KG1 (cell line): ENCODE measurements around the gene NCAM1.
"Not testable (repeated sequence)": the region's sequence is repeated elsewhere in the genome, so short reads cannot be mapped to it uniquely, and the experiment has no call there.

Experiments used
- DNase-seq: peaks from one replicate; lab custom pipeline; 2025; lab: John Stamatoyannopoulos, UW

Gene NCAM1

DNA sequence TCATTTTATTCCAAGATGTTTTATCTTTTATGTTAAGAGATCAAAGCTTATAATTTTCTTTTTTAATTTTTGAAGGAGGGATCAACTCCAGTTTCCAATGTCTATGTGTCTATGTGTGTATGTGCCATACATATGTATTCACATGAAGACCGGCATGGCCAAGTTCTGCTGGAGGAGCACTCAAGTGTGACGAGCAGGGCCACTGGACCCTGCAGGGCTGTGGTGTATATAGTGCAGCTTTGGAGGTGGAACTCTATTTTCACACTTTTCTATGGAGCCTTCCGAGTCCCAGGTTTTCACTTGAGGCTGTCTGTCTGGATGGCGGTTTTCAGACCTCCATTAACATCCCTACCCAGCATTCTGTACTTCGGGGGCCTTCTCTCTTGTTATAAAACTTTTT is 316.7 kb downstream of the NCAM1 start:
- no peak for DNase-seq

DNA sequence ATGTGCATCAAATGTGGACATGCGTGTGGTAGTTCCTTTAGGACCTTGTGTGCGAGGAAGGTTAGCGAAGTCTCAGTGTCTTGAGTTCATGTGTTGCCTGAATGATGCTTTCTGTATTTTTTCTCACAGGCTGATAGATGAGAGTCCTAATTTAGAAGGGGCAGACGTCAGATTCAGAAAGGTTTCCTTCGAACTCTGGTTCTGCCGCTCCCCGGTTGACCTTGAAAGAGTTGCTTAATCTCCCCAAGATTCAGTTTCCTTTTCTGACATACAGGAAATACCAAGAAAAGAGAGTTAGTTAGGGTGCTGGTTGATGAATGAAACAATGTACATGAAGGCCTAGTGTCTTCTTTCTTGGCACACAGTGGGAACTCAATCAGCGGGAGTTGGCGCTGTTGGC is 317.3 kb downstream of the NCAM1 start:
- DNase-seq = no peak

- no peak for DNase-seq
Measured at GRCh38 chr11:113278925-113279324, 317.7 kb downstream of the NCAM1 start.

- DNase-seq = no peak
Measured at GRCh38 chr11:113279591-113279990, 318.4 kb downstream of the NCAM1 start.

DNA sequence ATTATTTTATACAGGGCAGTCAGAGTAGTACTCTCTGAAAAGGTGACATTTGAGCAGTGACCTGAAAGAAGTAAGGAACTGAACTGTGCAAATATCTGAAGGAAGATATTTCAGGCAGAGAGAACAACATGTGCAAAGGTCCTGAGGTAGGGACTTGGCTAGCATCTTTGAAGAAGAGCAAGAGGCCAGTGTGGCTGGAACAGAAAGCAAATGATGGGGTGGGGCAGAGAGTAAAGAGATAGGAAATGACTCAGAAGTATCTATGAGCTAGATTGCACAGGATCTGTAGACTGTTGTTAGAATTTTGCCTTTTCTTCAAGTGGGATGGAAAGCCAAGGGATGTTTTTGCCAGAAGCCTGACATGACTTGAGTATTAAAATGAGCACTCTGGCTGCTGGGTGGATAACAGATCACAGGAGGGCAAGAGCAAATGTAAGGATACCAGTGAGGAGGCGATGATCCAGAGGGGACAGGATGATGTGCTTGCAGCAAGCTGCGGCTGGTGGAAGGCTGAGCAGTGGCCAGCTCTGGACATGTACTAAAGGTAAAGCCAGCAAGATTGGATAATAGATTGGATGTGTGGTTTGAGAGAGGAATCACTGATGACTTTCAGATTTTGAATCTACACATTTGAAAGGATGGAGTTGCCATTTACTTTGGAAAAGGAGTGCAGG is 320.0 kb downstream of the NCAM1 start:
- DNase-seq = no peak

GRCh38 chr11:113282898-113283437 is 321.7 kb downstream of the NCAM1 start:
- no peak for DNase-seq

DNA sequence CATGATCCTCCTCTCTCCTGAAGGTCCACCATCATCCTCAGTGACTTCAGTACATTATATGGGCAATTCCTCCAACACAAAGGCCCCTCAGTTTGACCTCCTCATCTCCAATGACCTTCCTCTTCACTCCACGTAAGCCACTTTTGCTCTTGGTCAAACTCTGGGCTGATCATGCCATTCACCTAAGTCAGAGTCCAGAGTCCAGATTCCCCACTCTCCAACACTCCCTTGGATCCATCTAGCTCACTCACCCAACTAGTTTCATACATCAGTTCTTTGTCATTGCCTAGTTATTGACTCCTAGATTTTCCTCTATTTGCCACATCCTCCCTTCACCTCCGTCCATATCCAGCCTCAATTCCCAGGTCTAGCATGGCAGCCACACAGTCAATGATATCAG is 322.7 kb downstream of the NCAM1 start:
- no peak for DNase-seq

DNA sequence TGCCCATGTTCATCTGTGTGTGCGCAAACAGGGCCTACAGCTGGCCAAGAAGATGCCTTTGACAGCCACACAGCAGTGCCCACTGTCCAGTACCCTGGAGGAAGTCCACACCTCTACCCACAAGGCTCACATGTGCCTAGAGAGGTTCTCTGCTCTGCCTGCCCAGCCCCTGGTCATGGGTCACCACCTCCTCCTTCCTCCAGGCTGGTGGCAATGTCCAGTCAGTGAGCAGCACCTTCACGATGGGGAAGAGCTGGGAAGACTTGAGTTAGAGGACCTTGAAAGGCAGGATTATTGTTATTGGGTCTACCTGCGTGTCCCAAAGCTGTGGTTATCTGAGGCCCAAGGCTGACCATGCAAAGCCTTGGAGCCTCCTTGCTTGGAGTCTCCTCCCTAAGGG is 324.8 kb downstream of the NCAM1 start:
- DNase-seq = no peak

DNA sequence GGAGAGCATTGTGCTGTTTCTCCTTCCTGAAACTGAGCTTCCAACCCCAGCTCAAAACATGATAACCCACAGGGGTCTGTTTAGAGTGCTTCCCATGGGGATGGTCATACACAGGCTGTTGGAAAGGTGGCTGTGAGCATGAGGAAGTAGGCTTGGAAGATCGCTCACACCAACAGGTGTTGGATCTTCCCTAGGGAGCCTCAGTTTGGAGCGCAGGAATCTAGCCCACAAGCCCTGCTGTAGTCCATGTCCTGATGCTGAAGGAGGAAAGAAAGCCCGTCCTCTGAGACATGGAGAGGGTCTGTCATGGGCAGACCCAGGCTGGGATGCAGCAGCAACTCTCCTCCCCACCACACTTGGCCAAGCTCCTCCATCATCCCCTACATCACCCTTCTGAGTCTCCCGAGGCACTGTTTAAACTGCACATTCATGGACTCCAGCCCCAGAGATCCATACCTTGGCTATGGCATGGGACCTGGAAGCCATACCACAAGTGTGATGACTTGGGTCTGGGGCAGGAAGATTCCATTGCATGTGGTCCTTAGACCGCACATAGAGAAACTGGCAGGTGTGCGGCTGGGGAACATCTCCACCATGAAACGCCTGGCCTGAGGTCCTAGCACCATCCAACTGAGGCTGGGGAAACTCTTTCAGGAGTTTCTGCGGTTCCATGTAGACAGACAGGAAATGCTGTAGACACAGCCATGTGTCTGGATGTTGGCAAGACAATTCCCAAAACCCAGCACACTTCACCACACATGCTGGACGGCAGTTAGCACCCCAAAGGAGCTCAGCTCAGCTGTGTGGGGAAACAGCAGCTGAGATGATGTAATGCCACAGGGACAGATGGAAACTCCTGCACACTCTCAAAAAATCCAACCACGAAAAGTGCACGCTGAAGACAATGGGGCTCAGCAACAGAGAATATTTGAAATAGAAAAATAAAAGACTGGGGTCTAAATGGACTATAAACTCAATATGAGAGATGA is 325.6 kb downstream of the NCAM1 start:
- no peak for DNase-seq

- no peak for DNase-seq
Measured at GRCh38 chr11:113287801-113288200, 326.6 kb downstream of the NCAM1 start.

GRCh38 chr11:113288286-113288863 is 327.2 kb downstream of the NCAM1 start:
- DNase-seq = no peak

DNA sequence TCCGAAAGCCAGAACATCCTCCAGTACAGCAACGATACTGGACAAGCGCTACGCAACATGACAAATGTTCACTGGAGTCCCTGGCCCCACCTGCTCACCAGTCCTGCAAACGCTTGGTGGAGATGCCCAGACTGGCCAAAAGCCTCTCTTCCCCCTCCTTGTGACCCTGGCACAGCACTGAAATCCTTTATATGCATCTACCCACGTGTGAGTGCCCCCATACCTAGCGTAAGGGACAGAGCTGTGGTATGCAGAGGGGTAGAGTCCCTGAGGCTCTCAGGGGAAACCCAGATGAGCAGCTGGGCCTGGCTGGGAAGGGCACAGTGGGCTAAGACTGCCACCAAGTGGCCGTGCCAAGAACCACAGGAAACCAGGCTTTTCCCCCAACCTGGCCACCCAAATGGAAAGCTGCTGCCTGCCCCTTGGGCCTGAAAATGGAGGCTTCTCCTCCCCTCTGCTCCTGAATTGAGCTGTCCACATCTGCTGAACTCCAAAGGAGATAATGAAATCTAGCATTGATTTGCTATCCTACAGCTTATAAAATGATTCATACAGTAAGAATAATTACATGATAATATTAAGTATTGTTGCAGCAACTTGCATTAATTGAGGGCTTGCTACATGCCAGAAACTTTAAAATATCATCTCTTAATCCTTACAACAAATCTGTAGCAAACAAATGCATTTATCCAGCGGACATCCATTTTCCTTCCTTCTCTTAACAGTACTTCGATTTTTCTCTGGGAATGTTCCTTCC is 328.4 kb downstream of the NCAM1 start:
- DNase-seq = peak; percentile 8

DNA sequence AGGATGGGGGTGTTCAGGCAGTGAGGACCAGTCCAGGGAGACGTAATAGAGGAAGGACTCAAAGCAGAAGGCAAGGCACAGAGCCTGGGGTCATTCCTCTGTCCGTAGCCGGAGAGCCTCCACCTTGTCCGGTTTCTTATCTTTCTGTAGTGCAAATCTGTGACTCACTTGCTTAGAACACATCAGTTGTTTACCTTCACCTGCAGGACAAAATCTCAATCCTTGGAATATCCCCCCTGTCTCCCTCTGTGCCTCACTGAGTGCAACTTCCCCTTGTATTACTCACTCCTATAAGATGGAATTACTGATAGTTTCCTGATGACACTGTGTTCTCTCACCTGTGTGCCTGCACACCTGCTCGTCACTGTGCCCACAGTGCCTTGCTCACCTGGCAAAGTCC is 332.7 kb downstream of the NCAM1 start:
- DNase-seq = no peak

- no peak for DNase-seq
Measured at GRCh38 chr11:113295993-113296392, 334.8 kb downstream of the NCAM1 start.

DNA sequence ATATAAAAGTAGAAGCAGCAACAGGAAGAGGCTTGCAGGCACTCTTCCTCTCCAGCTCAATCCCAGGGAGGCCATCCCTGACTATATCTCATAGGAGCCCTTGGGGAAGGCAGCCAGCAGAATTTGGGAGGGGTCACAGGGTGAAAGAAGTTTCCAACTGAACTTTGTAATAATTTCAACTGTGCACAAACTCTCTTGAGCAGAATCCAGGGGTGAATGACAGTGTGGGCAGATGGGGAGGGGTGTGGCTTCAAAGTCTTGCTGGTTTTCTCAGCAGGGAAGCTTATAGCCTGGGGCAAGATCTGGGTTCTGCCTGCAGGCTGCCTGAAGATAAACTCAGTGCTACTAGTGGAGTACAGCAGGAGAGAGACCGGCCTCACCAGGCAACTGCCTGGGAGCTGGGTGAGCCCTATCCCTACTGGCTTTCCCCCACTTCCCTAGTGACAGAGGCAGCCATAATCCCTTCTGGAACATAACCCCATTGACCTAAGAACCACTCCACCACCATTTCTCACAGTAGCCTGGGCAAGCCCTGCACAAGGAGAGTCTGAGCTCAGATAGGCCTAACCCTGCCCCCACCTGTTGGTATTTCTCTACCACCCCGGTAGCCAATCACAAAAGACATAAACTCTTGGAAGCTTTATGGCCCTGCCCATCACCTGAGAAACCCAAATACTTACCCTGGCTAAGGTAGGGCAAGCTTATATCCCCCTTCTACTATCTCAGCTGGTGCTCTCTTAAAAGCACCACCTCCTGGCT is 335.4 kb downstream of the NCAM1 start:
- no peak for DNase-seq

- DNase-seq = not testable (repeated sequence)
Measured at GRCh38 chr11:113298496-113298895, 337.3 kb downstream of the NCAM1 start.

GRCh38 chr11:113304916-113305315 is 343.7 kb downstream of the NCAM1 start:
- DNase-seq = no peak

DNA sequence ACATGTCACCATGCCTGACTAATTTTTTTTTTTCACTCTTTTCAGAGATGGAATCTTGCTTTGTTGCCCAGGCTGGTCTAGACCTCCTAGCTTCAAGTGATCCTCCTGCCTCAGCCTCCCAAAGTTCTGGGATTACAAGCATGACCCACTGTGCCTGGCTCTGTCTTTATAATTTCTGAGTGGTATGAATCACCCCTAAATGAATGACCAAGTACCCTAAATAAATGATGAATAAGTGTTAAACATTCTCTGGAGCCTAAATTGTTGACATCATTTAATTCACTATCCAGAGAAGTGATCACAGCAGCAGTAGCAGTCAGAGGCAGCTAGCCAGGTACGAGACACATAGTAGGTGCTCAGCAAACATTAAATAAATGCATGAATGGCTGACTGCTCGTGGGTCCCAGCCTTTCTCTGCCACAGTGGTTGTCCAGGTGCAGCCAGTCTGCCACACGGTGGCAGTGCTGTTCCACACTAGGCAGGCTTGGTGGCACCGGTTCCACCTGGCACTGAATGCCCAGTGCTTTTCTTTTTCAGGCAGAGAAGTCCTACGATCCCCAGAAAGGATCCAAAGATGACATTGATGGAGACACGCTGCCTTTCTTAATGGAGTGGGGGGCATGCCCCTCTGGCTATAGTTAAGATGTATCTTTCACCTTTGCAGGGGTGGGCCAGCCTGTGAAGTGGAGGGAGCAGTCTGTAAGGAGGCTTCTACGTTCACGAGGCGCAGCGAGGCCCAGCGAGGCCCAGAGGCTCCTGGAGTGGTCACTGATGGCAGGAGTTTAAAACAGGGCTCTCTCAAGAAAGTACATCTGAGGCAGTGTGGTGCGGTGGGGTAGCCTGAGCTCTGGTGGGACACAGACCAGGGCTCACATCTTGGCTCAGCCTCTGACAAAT is 344.5 kb downstream of the NCAM1 start:
- DNase-seq = peak; percentile 54

DNA sequence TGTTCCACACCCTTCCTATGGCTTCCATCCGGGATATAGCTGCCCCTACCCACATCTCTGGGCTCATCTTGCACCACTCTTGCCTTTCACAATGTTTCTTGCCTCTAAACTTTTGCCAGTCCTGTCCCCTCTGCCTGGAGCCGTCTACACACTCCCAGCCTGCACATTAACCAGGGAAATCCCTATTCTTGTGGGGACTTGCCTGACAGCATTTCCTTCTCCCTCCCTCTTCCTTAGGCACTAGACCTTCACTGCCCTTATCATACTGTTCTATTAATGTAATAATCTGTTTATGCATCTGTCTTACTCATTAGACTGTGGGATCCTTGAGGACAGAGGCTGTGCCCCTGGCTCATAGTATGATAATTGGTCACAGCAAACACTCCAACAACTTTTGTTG is 347.4 kb downstream of the NCAM1 start:
- no peak for DNase-seq

DNA sequence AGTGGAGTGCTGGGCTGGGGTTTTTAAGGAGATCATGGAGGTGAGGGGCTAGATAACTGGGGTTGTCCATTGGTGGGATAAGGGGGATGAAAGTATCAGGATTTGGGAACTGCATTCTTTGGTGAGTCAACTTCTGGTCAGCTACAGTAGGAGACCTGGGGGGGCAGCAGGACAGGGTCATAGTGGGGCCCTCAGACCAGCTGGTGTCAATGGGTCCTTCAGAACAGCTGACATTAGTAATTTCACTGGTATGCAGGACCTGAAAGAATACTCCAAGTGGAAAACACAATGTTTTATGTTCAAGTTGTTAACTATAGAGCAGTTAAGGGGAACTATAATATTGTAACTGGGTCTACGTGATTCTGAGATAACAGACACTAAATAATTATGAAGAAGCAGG is 350.3 kb downstream of the NCAM1 start:
- no peak for DNase-seq
